GM19395 (cell line): ENCODE results near the gene TNFRSF19.
"Not testable (repeated sequence)": the region's sequence is repeated elsewhere in the genome, so short reads cannot be mapped to it uniquely, and the experiment has no call there.

Source experiments
- ATAC-seq: cut with Tn5 transposase; IDR thresholded peaks from one replicate; pipeline ENCODE4 v1.9.1; 2021; ENCODE audit warnings: mild to moderate bottlenecking, moderate library complexity; ENCODE audit not compliant: unreplicated experiment

TNFRSF19 gene

GRCh38 chr13:23567906-23568460 lies 2.2 kb upstream of the TNFRSF19 start:
- no peak for ATAC-seq

DNA sequence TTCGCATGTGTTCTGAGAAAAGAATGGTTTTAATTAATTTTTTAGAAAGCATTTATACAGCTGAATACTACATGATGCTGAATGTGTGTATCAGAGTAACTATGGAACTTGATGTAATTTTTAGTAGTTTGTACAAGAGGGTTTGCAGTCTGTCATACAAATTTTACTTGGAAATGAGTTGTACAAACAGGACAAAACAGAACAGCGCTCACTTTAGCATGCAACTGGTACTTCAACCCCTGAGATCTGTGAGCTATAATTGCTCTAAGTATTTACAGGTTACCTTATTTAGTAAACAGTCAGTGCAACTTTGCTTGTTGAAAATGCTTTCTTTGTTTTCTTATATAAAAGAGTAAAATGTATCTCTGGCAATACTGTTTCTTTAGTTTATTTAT lies 706 bp downstream of the TNFRSF19 start:
- no peak for ATAC-seq

GRCh38 chr13:23571431-23571830 lies 1.2 kb downstream of the TNFRSF19 start:
- no peak for ATAC-seq

DNA sequence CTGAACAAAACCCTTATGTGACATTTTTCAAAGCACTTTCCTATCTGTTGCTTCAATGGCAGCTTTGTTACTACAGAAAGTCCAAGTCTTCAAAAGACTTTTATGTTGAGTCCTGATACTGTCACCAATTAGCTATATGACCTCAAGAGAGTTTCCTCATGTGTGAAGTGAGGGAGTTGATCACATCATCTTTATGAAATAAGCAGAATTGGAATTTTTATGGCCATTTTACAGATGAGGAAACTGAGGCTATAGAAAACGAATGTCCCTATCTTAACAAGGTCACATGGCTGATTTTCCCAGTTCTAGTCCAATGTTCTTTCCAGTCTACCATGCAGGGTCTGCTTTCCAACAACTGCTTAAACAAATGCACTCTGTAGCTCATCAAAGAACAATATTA lies 2.6 kb downstream of the TNFRSF19 start:
- ATAC-seq = no peak

GRCh38 chr13:23574421-23575145 lies 4.4 kb downstream of the TNFRSF19 start:
- no peak for ATAC-seq

DNA sequence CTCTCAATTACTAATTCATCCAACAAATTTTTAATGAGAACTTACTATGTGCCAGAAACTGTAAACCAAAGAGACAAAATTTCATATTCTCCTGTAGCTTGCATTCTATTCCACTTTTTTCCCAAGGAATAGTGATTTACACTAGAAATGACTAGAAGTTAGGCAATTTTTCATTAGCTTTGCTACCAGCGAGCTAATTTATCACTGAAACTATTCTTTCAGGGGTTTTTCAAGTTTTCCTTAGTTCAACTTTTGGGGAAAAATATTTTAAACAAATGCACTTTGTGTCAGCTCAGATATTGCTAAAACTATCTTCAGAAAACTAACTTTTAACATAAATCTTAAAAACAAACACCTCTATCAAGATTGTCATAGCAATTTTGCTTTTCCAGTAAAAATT lies 5.4 kb downstream of the TNFRSF19 start:
- no peak for ATAC-seq

GRCh38 chr13:23578411-23579071 lies 8.3 kb downstream of the TNFRSF19 start:
- ATAC-seq = peak; percentile 64

- ATAC-seq = peak; percentile 88
These were observed 9.1 kb downstream of the TNFRSF19 start for GRCh38 chr13:23579072-23579895.

DNA sequence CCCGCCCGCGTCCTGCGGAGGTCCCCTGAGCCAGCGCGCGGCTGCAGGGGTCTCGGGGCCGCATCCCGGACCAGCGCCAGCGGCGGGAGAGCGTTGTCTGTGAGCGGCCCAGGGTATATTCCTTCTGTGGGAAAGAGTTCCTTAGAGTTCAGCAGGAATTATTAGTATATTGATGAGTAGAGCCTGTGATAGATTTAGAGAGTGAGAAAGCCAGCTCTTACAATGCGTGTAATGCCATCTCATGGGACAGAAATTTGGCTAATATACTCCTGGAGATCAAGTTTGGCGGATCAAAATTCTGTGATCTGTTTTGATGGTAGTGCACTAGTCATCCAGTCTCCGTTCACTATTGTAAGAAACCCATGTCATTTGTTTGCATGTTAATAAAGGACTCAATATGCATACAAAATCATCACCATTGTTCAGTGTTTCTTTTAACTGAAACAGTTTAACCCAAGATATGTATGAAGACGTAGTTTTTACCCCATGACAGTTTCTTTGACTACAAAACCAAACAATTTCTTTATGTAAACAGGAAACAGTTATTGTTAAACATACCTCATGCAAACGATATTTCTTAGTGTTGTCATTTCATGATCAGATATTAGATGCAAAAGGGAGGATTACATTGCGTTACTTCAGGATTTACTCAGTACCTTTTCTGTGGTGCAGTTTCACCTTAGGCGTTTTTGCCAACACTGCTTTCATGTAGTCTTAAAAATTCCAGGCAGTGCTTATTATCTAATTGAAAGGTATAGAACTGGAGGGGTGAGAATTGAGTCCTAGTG lies 9.9 kb downstream of the TNFRSF19 start:
- no peak for ATAC-seq

GRCh38 chr13:23580684-23581060 lies 10.5 kb downstream of the TNFRSF19 start:
- no peak for ATAC-seq

GRCh38 chr13:23583491-23583890 lies 13.3 kb downstream of the TNFRSF19 start:
- ATAC-seq = no peak

GRCh38 chr13:23584275-23584674 lies 14.1 kb downstream of the TNFRSF19 start:
- ATAC-seq = no peak

- no peak for ATAC-seq
These were observed 16.1 kb downstream of the TNFRSF19 start for GRCh38 chr13:23586336-23586735.

- ATAC-seq = no peak
These were observed 18.5 kb downstream of the TNFRSF19 start for GRCh38 chr13:23588666-23589065.

GRCh38 chr13:23592596-23592995 lies 22.4 kb downstream of the TNFRSF19 start:
- no peak for ATAC-seq

GRCh38 chr13:23593148-23593547 lies 22.9 kb downstream of the TNFRSF19 start:
- no peak for ATAC-seq

GRCh38 chr13:23594290-23594689 lies 24.1 kb downstream of the TNFRSF19 start:
- not testable (repeated sequence) for ATAC-seq

GRCh38 chr13:23598369-23598768 lies 28.2 kb downstream of the TNFRSF19 start:
- ATAC-seq = no peak

- no peak for ATAC-seq
These were observed 29.1 kb downstream of the TNFRSF19 start for GRCh38 chr13:23599083-23599925.

DNA sequence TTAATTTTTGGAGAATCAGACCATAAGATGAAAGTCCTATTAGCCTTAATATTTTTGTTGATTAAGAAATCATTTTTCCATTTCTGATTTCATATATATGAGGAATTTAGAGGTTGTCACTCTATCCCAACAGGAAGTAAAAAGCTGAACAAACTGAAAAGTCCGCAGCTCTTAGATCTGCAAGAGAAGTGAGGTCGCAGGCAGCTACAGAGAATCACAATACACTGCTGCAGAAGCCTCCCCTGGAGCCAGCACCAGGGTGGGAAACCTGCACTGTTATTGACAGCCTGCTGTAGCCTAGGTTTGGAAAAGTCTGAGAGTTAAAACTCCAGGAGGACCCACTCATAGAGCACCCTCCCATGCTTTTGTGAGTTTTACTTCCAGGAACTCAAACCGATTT lies 29.9 kb downstream of the TNFRSF19 start:
- no peak for ATAC-seq
